Stimulated activated memory B cell treated with anti-CD40 and anti-IgM and Interleukin-4, amounts not matched to agents 10 μg/mL and 1 μg/mL and 100 μg/mL, for 72 hours (primary cell): ENCODE data around the gene BICD2.

Experiments
- ATAC-seq: fragments of 150-1000 bp; cut with Tn5 transposase; 2 replicates; pipeline ENCODE4 v1.10.0; 2021
- H3K27ac Mint-ChIP-seq: one replicate; pipeline ENCODE4 v1.8.0; 2022; ENCODE audit warnings: mild to moderate bottlenecking, mixed read lengths
- H3K27me3 Mint-ChIP-seq: one replicate; pipeline ENCODE4 v1.8.0; 2022; ENCODE audit warnings: mixed read lengths
- H3K36me3 Mint-ChIP-seq: one replicate; pipeline ENCODE4 v1.8.0; 2022; ENCODE audit warnings: mixed read lengths
- H3K4me1 Mint-ChIP-seq: one replicate; pipeline ENCODE4 v1.8.0; 2022; ENCODE audit warnings: mixed read lengths
- H3K4me3 Mint-ChIP-seq: one replicate; pipeline ENCODE4 v1.8.0; 2022; ENCODE audit warnings: mild to moderate bottlenecking, moderate library complexity, mixed read lengths
- H3K9me3 Mint-ChIP-seq: one replicate; pipeline ENCODE4 v1.8.0; 2022; ENCODE audit warnings: mixed read lengths

Gene BICD2

DNA sequence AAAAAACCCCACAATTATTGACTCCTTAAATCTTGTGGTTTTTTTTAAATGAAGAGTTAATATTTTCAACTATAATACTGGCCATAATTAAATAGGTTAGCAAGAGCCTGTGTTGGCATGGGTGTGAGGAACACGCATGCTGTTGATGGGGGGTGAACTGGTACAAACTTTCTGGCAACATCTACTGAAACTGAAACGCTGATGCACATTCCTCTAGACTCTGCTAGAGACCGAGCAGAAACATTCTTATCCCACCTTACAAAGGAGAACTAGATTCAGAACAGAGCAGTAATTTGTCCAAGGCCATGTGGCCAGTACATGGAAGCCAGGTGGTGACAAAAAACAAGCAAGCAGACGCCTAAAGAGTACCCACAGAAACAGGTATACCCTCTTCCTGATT, 2.4 kb downstream of the BICD2 start:
- H3K36me3 Mint-ChIP-seq = no peaks in the 10 kb centered on the region
- H3K9me3 Mint-ChIP-seq = no peaks in the 10 kb centered on the region
- ATAC-seq = no peak
- H3K27ac Mint-ChIP-seq = peak overlapping the region; percentile 90
- no peaks in the 10 kb centered on the region for H3K27me3 Mint-ChIP-seq
- peak overlapping the region; percentile 99 for H3K4me3 Mint-ChIP-seq
- peaks cover 58% of the 10 kb centered on the region for H3K4me1 Mint-ChIP-seq

DNA sequence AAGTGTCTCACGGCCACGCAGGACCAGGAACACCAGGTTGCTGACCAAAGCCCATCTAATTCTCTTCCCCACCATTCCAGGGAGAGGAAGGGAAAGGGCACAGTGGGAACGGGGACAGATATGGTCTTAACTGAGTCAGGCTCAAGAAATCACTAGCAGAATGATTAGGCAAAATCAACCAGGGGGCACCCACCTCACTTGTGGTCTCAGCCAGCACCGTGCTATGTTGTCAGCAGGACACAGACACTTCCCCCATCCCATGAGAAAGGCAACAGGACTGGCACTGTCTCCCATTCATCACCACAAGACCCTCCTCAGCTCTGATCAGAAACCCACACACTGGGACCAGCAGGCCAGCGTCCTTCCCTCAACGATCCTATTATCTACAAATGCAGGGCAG, 2.9 kb downstream of the BICD2 start:
- peak overlapping the region; percentile 90 for H3K27ac Mint-ChIP-seq

DNA sequence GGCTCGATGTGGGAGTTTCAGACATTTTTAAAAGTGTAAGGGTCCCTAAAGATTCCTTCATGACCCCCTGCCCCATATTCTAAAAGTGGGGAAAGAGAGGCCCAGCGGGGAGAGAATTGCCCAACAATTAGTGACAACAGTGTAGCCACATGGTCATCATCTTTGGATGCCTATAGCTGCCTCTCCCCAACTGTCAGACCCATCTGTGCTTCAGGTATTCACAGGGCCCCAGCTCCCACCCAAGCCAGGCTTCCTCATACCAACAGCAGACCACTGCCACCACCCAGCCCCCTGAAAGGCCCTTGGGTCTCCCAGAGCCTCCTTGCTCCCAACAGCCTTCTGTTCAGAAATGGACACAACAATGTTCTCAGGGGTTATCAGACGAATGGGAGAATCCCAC, 4.1 kb downstream of the BICD2 start:
- no peak overlapping the region for H3K4me3 Mint-ChIP-seq
- H3K9me3 Mint-ChIP-seq = peaks cover 2% of the 10 kb centered on the region
- peaks cover 53% of the 10 kb centered on the region for H3K4me1 Mint-ChIP-seq
- H3K27ac Mint-ChIP-seq = no peak overlapping the region
- H3K27me3 Mint-ChIP-seq = no peaks in the 10 kb centered on the region
- peaks cover 5% of the 10 kb centered on the region for H3K36me3 Mint-ChIP-seq
- no peak for ATAC-seq

More for the DNA sequence above, 2.9 kb downstream of the BICD2 start:
- Mint-ChIP-seq H3K4me3 (no peak overlapping the region), H3K36me3 (no peaks in the 10 kb centered on the region), H3K27me3 (no peaks in the 10 kb centered on the region), H3K4me1 (peaks cover 58% of the 10 kb centered on the region), H3K9me3 (no peaks in the 10 kb centered on the region)
- ATAC-seq = no peak

DNA sequence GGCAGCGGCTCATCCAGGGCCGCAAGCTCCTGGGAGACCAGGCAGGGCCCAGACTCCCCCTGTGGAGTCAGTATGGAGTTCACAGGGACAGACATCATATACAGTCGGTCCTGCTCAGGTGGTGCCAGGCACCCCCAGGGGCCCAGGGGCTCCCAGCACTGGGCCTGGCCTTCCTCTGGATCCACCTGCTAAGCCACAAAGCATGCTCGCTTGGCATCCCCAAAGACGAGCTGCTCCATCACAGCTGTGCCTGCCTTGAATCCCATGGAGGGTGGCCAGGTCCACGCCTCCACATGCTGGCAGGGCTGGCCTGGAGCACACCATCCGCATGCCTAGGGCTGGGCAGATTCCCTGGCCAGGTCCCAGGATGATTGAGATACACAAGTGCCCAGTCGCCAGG, 4.6 kb downstream of the BICD2 start:
- peak overlapping the region; percentile 53 for H3K27ac Mint-ChIP-seq
- no peak for ATAC-seq
- H3K36me3 Mint-ChIP-seq = peaks cover 9% of the 10 kb centered on the region
- H3K4me1 Mint-ChIP-seq = peaks cover 56% of the 10 kb centered on the region
- H3K9me3 Mint-ChIP-seq = peaks cover 4% of the 10 kb centered on the region
- no peak overlapping the region for H3K4me3 Mint-ChIP-seq
- no peaks in the 10 kb centered on the region for H3K27me3 Mint-ChIP-seq

DNA sequence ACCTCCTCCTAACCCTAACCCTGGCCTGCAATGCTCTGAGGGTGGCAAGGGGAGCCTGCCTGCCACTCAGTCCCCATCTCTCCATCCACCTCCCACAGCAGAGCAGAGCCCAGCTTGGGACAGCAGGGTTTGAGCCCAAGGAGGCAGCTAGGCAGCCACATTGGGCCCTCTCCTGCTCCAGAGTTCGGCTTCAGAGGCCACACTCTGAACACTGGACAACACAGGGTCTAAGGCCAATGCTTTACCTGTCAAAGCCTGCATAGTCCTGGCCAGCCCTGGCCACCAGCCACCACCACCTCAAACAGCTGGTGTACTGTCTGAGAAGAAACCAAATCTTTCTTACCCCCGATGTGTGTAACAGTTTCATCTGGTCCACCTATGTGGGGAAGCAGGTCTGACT, 5.2 kb downstream of the BICD2 start:
- Mint-ChIP-seq H3K4me1 (peaks cover 57% of the 10 kb centered on the region), H3K9me3 (peaks cover 4% of the 10 kb centered on the region), H3K27ac (peak overlapping the region; percentile 53), H3K36me3 (peaks cover 11% of the 10 kb centered on the region), H3K4me3 (no peak overlapping the region), H3K27me3 (no peaks in the 10 kb centered on the region)
- no peak for ATAC-seq

DNA sequence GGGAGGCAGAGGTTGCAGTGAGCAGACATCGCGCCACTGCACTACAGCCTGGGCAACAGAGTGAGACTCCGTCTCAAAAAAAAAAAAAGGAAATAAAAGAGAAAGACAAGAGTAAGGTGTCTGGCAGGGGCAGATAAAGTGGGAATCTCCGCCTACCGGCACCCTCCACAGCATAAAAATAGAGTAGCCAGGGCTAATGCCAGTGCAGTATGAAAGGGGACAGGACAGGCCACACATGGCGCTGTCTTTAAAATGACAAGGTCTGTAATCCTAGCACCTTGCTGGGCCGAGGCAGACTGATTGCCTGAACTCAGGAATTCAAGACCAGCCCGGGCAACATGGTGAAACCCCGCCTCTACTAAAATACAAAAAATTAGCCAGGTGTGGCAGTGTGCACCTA, 7.8 kb downstream of the BICD2 start:
- ATAC-seq = no peak
- H3K27me3 Mint-ChIP-seq = no peaks in the 10 kb centered on the region
- H3K4me3 Mint-ChIP-seq = no peak overlapping the region
- no peak overlapping the region for H3K27ac Mint-ChIP-seq
- peaks cover 11% of the 10 kb centered on the region for H3K36me3 Mint-ChIP-seq
- H3K9me3 Mint-ChIP-seq = peaks cover 4% of the 10 kb centered on the region
- peaks cover 59% of the 10 kb centered on the region for H3K4me1 Mint-ChIP-seq

DNA sequence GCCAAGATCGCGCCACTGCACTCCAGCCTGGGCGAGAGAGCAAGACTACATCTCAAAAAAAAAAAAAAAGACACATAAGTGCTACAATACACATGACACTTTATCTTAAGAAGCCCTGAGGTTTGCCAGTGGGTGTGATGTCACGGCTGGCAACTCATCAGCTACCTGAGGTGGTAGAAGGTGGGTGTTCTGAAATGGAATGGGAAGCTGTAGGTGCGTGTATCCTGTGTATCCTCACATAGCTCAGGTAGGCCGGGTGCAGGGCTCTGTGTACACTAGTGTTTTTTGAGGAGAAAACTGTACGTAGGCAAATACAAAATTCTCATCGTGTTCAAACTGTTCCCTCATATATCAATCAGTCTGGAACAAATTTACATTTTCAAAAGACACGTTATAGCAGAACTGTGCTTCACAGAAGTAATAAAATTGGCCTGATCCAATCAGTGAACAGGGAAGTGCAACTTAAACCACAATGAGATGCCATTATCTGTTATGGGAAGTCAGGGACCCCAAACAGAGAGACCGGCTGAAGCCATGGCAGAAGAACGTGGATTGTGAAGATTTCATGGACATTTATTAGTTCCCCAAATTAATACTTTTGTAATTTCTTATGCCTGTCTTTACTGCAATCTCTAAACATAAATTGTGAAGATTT, 10.4 kb downstream of the BICD2 start:
- H3K4me1 Mint-ChIP-seq = peaks cover 58% of the 10 kb centered on the region
- H3K36me3 Mint-ChIP-seq = peaks cover 11% of the 10 kb centered on the region
- no peaks in the 10 kb centered on the region for H3K27me3 Mint-ChIP-seq
- H3K9me3 Mint-ChIP-seq = peaks cover 4% of the 10 kb centered on the region
- no peak overlapping the region for H3K4me3 Mint-ChIP-seq
- ATAC-seq = no peak
- H3K27ac Mint-ChIP-seq = no peak overlapping the region

DNA sequence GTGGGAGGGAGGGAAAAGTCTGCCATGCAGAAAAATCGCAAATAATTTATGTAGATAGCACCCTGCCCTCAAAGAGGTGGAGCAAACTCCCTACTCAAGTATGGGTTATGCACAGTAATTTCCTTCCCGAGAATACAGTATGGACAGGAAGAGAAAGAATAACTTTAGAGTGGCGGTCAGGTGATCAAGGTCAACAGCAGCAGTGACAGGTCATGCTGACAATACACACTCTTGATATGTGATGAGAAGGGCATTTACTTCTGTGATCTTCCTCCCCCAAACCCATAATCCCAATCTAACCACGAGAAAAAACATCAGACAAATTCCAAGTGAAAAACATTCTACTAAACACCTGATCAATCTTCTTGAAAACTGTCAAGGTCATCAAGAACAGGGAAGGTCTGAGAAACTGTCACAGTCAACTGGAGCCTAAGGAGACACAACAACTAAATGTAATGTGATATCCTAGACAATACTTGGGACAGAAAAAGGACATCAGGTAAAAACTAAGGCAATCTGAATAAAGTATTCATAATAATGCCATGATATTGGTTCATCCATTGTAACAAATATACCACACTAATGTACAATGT, 11.7 kb downstream of the BICD2 start:
- Mint-ChIP-seq H3K4me3 (no peak overlapping the region), H3K9me3 (peaks cover 4% of the 10 kb centered on the region), H3K27me3 (no peaks in the 10 kb centered on the region), H3K27ac (no peak overlapping the region), H3K36me3 (peaks cover 11% of the 10 kb centered on the region), H3K4me1 (peaks cover 67% of the 10 kb centered on the region)
- no peak for ATAC-seq

DNA sequence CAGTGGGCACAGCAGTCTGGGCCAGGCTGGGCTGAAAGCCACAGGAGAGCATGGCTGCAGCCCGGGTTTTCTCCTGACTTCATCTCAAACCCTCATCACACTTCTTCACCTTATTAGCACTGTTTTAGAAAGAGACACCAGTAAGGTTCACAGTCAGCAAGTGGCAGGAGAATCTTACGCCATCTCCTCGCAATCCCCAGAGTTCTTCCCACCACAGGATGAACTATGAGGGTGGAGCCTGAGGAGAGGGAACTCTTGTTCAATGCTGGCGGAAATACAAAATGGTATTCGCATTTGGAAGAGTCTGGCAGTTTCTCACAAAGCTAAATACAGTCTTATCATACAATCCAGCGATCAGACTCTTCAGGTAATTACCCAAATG, 14.7 kb downstream of the BICD2 start:
- no peak overlapping the region for H3K27ac Mint-ChIP-seq
- H3K4me3 Mint-ChIP-seq = no peak overlapping the region
- H3K9me3 Mint-ChIP-seq = no peaks in the 10 kb centered on the region
- ATAC-seq = no peak
- H3K27me3 Mint-ChIP-seq = no peaks in the 10 kb centered on the region
- H3K36me3 Mint-ChIP-seq = peaks cover under 1% of the 10 kb centered on the region
- H3K4me1 Mint-ChIP-seq = peaks cover 79% of the 10 kb centered on the region

DNA sequence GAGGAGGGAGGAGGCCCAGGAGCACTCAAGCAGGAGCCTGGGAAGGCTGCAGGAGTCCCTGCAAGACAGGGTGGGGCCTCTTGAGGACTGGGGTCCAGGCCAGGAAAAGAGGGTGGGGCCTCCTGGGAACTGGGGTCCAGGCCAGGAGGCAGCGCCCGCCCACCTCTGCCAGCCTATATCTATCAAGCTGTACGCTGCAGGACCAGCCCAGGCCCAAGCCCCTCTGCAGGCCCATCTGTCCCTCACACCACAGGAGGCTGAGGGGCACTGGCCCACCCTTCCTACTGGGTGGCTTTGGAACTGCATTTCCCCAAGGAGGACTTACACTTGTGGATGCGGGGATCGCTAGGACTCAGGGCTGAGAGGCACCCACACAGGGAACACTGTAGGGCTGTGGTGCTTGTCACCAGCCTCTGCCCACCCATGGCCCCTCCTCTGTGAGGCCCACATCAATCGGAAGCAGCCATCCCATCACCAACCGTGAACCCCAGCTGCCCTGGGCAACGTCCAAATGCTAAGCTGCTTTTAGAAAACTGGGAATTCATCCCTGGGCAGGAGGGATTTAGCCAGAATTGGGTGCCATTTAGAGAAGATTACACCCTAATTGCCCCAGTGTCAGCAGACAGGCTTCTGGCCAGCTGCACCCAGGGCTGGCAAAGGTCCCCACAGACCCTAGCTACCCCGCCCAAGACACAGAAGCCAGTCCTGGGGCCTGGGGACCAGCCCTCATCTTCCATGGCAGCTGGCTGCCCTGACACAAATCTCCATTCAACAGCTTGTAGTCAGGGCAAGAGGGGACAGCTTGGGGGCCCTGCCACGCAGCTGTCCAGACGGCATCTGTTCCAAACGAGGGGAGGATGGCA, 15.3 kb downstream of the BICD2 start:
- Mint-ChIP-seq H3K27ac (peak overlapping the region; percentile 72), H3K4me1 (peaks cover 80% of the 10 kb centered on the region), H3K4me3 (no peak overlapping the region), H3K27me3 (no peaks in the 10 kb centered on the region), H3K36me3 (no peaks in the 10 kb centered on the region), H3K9me3 (no peaks in the 10 kb centered on the region)
- no peak for ATAC-seq

DNA sequence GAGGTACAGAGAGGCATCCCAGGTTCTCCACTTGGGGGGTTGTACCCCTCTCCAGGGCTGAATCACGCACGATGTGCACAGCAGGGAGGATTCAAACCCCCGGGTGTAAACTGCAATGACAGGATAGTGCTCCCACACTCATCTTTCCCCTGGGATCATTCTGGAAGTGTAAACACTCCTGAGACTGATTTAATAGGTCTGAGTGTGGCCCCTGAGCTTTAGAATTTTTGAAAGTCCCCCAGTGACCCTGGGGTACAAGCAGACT, 16.5 kb downstream of the BICD2 start:
- Mint-ChIP-seq H3K27ac (peak overlapping the region; percentile 72), H3K27me3 (no peaks in the 10 kb centered on the region), H3K4me3 (no peak overlapping the region), H3K36me3 (no peaks in the 10 kb centered on the region), H3K9me3 (no peaks in the 10 kb centered on the region), H3K4me1 (peaks cover 82% of the 10 kb centered on the region)
- no peak for ATAC-seq

DNA sequence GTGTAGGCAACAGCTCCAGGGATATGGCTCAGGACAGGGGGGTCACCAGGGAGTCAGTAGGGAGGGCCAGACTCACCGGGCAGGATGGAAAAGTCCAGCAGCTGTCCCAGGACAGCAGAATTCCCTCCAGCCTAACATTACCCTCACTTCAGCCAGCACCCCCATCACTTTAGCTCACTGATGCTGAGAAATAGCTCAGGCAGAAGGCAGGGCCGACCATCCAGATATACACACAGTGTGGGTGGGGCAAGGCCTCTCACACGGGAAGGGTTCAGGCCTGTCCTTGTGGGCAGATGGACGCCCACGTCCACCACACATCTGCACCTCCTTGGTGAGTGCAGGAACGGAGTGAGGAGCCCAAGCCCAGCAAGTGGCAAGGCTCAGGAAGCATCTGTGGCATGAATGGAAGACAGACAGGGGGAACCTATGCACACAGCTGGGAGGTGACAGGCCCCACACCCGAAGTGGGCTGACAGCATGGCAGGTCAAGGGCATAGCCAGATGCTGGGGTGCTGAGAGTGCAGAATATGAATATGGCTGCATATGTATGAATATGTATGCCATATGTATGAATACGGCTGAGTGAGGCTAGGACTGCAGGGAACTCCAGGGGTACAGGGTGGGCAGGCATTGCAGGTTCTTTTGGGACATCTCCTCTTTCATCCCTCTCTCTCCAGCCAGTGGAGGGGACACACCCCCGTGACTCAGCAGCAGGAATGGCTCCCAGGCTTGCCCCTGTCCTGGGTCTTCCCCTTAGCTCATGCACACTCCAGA, 17.0 kb downstream of the BICD2 start:
- H3K4me1 Mint-ChIP-seq = peaks cover 82% of the 10 kb centered on the region
- H3K36me3 Mint-ChIP-seq = no peaks in the 10 kb centered on the region
- no peak overlapping the region for H3K4me3 Mint-ChIP-seq
- no peaks in the 10 kb centered on the region for H3K9me3 Mint-ChIP-seq
- H3K27me3 Mint-ChIP-seq = no peaks in the 10 kb centered on the region
- peak; percentile 16 for ATAC-seq
- no peak overlapping the region for H3K27ac Mint-ChIP-seq

DNA sequence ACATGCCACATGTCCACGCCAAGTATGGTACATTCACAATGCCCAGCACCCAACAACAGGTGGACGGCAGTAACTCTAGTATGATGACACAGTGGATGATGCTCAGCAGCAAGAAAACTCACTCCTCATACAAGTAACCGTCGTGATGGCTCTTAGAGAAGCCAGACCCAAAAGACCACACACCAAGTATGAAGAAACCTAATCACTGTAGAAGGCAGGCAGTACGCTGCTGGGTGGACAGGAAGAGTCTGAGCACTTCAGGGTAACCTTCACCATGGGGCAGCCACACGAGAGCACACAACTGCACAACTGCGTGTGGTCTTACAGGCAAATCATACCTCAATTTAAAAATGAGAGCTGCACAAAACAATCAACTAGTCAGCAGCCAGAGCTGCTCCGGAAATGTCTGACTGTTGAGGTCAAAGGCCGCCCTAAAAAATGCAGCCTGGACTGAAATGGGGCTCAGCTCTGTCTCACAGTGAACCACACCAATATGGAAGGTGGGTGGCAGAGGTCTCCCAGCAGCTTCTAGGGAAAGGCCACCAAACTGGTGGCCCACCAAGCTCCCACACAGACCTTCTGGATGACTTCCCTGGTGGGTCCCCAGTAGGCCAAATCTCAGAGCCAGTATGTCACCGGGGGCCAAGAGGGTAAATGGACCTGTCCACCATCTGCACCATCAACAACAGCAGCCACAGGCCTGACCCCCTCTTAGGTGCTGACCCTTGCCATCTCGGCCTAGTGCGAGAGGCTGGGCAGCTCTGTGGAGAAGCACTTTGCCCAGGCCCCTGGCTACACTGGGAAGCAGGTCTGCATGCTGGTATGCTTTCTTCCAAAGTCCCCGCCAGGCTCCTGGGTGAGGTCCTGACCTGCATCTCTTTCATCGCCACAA, 17.8 kb downstream of the BICD2 start:
- Mint-ChIP-seq H3K9me3 (no peaks in the 10 kb centered on the region), H3K4me3 (no peak overlapping the region), H3K27ac (no peak overlapping the region), H3K27me3 (no peaks in the 10 kb centered on the region), H3K4me1 (peaks cover 79% of the 10 kb centered on the region), H3K36me3 (no peaks in the 10 kb centered on the region)
- peak; percentile 12 for ATAC-seq

DNA sequence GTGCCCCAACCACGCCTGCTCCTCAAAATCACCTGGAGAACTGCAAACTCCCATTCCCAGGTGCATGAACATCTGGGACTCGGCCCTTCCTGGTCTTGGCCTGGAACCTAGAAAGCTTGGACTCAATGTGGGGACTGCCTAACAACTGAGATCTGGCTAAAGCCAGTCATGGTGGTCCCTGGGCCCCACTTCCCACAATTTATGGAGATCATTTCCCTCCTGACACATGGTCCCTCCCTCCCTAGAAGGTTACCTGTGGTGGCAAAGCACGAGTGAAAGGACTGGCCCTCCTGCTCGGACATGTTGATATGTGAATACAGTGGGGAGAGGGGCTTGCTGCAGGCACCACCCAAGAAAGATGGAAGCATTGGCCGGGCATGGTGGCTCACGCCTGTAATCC, 18.8 kb downstream of the BICD2 start:
- no peaks in the 10 kb centered on the region for H3K9me3 Mint-ChIP-seq
- H3K27me3 Mint-ChIP-seq = no peaks in the 10 kb centered on the region
- H3K36me3 Mint-ChIP-seq = no peaks in the 10 kb centered on the region
- no peak overlapping the region for H3K27ac Mint-ChIP-seq
- ATAC-seq = no peak
- no peak overlapping the region for H3K4me3 Mint-ChIP-seq
- H3K4me1 Mint-ChIP-seq = peaks cover 80% of the 10 kb centered on the region

DNA sequence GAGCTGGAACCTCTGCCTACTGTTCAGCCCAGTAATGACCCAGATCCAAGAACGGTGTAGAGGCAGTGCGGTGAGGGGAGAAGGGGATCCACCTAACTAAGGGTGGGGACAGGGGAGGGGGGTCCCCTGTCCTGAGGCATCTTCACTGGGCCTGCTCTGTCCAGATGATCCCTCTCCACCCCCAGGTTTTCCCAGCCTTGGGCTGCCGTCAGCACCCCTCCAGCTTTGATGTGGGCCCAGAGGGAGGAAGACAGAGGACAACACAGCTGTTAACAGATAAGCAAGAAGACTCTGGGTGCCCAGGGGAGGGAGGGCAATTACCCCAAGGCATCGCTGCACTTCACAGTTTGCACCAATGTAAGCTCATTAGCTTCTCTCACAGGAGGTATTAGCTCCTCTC, 19.3 kb downstream of the BICD2 start:
- no peak overlapping the region for H3K27ac Mint-ChIP-seq

More for the DNA sequence above, 19.3 kb downstream of the BICD2 start:
- H3K27me3 Mint-ChIP-seq = no peaks in the 10 kb centered on the region
- H3K4me3 Mint-ChIP-seq = no peak overlapping the region
- H3K9me3 Mint-ChIP-seq = no peaks in the 10 kb centered on the region
- no peak for ATAC-seq
- no peaks in the 10 kb centered on the region for H3K36me3 Mint-ChIP-seq
- peaks cover 80% of the 10 kb centered on the region for H3K4me1 Mint-ChIP-seq
